Endodermal cell (in vitro differentiated cells): Measurements from ENCODE around the gene SLC26A1. TPM values are rescaled to one million over a fixed set of nuclear protein-coding genes. Genes with fewer than 3 reads are reported as not detected.

Experiments
- DNase-seq: peaks from one replicate; pipeline ENCODE4 v3.0.0-alpha.2; 2017
- H3K27ac ChIP-seq: 2 replicates; pipeline ENCODE4 v1.5.1; 2013; ENCODE audit warnings: mild to moderate bottlenecking, low read depth, low read length, moderate library complexity
- H3K27me3 ChIP-seq: 2 replicates; pipeline ENCODE4 v1.6.1; 2013; ENCODE audit warnings: mild to moderate bottlenecking, low read length, moderate library complexity; ENCODE audit not compliant: insufficient read depth, control insufficient read depth, poor library complexity, severe bottlenecking
- H3K36me3 ChIP-seq: 2 replicates; pipeline ENCODE4 v1.7.0; 2013; ENCODE audit warnings: mild to moderate bottlenecking, low read length, moderate library complexity; ENCODE audit not compliant: control insufficient read depth, insufficient read depth
- H3K4me1 ChIP-seq: one replicate; pipeline ENCODE4 v1.7.0; 2013; ENCODE audit warnings: low read length; ENCODE audit not compliant: control insufficient read depth, insufficient read depth
- H3K4me3 ChIP-seq: 2 replicates; pipeline ENCODE4 v1.5.1; 2013; ENCODE audit warnings: mild to moderate bottlenecking, low read length, moderate library complexity
- H3K9ac ChIP-seq: 2 replicates; pipeline ENCODE4 v1.6.1; 2013; ENCODE audit warnings: mild to moderate bottlenecking, low read length, moderate library complexity; ENCODE audit not compliant: poor library complexity, severe bottlenecking; ENCODE audit errors: extremely low read depth
- H3K9me3 ChIP-seq: 2 replicates; pipeline ENCODE4 v1.6.1; 2013; ENCODE audit warnings: mild to moderate bottlenecking, low read length, moderate library complexity; ENCODE audit not compliant: control insufficient read depth
- H3K27ac Mint-ChIP-seq: 2 replicates; pipeline ENCODE4 v1.8.0; 2020; ENCODE audit warnings: mixed read lengths
- H3K27me3 Mint-ChIP-seq: 2 replicates; pipeline ENCODE4 v1.8.0; 2021; ENCODE audit warnings: mild to moderate bottlenecking, mixed read lengths; ENCODE audit not compliant: insufficient read depth
- H3K36me3 Mint-ChIP-seq: 2 replicates; pipeline ENCODE4 v1.8.0; 2020; ENCODE audit warnings: low read depth, mixed read lengths
- H3K4me1 Mint-ChIP-seq: 2 replicates; pipeline ENCODE4 v1.8.0; 2020; ENCODE audit warnings: mixed read lengths
- H3K4me3 Mint-ChIP-seq: 2 replicates; pipeline ENCODE4 v1.8.0; 2020; ENCODE audit warnings: mild to moderate bottlenecking, moderate library complexity, mixed read lengths
- H3K9me3 Mint-ChIP-seq: 2 replicates; pipeline ENCODE4 v1.8.0; 2020; ENCODE audit warnings: mild to moderate bottlenecking, mixed read lengths
- CTCF ChIP-seq: fragments of 200-600 bp; sonication (generic); conservative IDR thresholded peaks from 2 replicates; pipeline ENCODE4 v1.5.0; 2021; ENCODE audit warnings: antibody characterized with exemption, mild to moderate bottlenecking
- WGBS, 2 experiments: methylation state at CpG; one replicate each; pipeline versions ENCODE4 v1.1.5 to v1.1.7; 2013; ENCODE audit warnings: missing lambda C conversion rate in 2 of 2, mixed read lengths in 1 of 2; ENCODE audit not compliant: insufficient coverage in 1 of 2, insufficient read length in 1 of 2; 5-methylcytosine and 5-hydroxymethylcytosine counted together
- total RNA-seq, 2 donors: library from RNA; stranded (reverse); fragmentation: NEBNext Ultra II Directional in 1 of 2; extraction: Animal tissue kit (Norgen Biotek cat#: 25700) in 1 of 2; gene quantifications; 2 replicates in 1 of 2; 3 replicates in 1 of 2; pipeline ENCODE4 v1.2.1, GENCODE V29; 2021

SLC26A1 gene
- total RNA-seq, 2 donors from 2014 or later, result 0.55 to 1.0 TPM

DNA sequence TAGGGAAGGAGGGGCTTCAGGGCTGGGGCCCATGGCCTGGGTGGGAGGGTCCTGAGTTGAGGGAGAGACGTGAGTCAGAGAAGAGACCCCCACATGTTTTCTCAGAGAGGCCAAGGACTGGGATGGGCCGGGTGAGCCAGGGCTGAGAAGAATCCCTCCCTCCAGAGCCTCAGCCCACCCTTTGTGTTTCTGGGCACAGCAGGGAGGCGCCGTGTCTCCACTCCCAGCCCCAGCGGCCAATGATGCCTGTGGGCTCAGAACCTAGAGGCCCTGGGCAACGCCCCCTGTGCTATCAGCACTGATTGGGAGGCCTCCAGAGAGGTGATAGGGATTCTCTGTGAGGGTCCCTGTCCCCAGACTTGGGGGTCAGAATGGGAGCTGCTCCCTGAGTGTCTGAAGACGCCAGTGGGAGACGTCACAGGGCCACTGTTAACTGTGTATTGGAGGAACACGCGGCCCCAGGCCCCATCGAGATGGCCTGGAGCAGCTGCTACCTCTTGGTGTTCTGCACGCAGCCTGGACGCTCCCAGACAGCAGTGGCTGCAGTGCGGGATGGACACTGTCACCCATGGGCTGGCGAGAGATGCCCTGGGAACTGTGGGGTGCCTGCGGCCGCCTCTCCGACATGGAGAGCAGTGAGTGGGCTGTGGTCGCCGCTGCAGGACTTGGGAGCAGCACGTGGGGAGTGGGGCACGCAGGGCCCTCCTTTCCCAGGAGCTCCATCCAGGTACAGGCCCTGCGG is 26.7 kb upstream of the SLC26A1 start:
- peaks cover 12% of the 10 kb centered on the region for H3K4me1 Mint-ChIP-seq
- Histone ChIP-seq H3K9me3 (no peaks in the 10 kb centered on the region), H3K9ac (no peak overlapping the region), H3K27me3 (no peaks in the 10 kb centered on the region), H3K27ac (no peak overlapping the region), H3K4me3 (no peak overlapping the region), H3K4me1 (peaks cover 15% of the 10 kb centered on the region), H3K36me3 (no peaks in the 10 kb centered on the region)
- peak overlapping the region; percentile 9 for H3K4me3 Mint-ChIP-seq
- H3K27me3 Mint-ChIP-seq, result no peaks in the 10 kb centered on the region
- DNase-seq, result peak; percentile 85
- H3K27ac Mint-ChIP-seq, result peak overlapping the region; percentile 13
- TF ChIP-seq CTCF, result no peak
- peaks cover 8% of the 10 kb centered on the region for H3K36me3 Mint-ChIP-seq
- WGBS, 2 experiments, result 78 to 83% methylated on average over 15 to 23 of the region's 23 CpGs
- no peaks in the 10 kb centered on the region for H3K9me3 Mint-ChIP-seq

- Histone ChIP-seq H3K27ac (no peak overlapping the region), H3K4me3 (no peak overlapping the region), H3K4me1 (peaks cover 15% of the 10 kb centered on the region), H3K9me3 (no peaks in the 10 kb centered on the region), H3K36me3 (peaks cover under 1% of the 10 kb centered on the region), H3K9ac (peak overlapping the region; percentile 11), H3K27me3 (no peaks in the 10 kb centered on the region)
- Mint-ChIP-seq H3K27ac (peak overlapping the region; percentile 58), H3K4me1 (peaks cover 12% of the 10 kb centered on the region), H3K27me3 (no peaks in the 10 kb centered on the region), H3K9me3 (no peaks in the 10 kb centered on the region), H3K36me3 (peaks cover 5% of the 10 kb centered on the region), H3K4me3 (peak overlapping the region; percentile 9)
- WGBS, 2 experiments, result 77% methylated on average over 9 of the region's 9 CpGs; no CpG with 5 or more reads in 1 of the 2 experiments
- no peak for DNase-seq
- no peak for TF ChIP-seq CTCF
Observed at GRCh38 chr4:1019320-1019719, 26.1 kb upstream of the SLC26A1 start.

DNA sequence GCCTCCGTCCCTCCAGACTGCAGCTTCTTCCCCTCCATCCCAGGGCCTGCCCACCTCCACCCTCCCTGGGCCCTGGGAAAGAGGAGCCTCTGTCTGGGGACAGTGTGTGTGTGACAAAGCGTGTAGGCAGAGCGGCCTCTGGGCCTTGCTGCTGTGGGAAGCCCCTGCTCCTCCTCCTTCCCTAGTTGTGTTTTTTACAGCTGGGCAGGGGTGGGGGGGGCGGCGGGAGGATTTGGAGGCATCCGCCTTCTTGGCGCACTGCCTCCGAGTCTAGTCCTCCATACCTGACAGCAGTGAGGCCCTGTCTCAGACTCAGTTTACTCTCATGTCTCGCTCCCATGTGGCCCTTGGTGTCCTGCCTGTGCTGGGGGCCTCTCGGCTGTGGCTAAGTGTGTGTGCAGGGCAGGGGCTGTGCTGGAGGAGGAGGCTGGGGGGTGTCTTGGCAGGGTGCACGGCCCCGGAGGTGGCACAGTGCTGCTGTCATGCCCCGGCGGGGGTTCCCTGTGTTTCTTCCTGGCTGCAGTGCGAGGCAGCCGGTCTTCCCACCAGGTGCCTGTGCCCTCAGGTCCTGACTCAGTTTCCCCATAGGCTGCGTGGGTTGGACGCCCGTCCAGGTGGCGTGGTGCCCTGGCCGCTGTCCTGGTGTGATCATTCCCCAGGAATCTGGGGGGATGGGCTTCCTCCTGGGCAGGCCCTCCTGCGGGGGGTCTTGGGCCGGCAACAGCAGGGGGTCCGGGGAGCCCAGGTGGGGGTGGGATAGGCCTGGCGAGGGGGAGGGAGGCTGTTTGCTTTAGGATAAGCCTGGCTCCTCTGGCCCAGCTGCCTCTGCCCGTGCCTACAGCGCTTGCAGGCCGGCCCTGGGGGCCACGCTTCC is 25.2 kb upstream of the SLC26A1 start:
- H3K9me3 Mint-ChIP-seq, result no peaks in the 10 kb centered on the region
- Histone ChIP-seq H3K4me1 (peaks cover 15% of the 10 kb centered on the region), H3K36me3 (peaks cover 8% of the 10 kb centered on the region), H3K9ac (no peak overlapping the region), H3K9me3 (no peaks in the 10 kb centered on the region), H3K27me3 (no peaks in the 10 kb centered on the region), H3K27ac (no peak overlapping the region), H3K4me3 (no peak overlapping the region)
- peaks cover 12% of the 10 kb centered on the region for H3K4me1 Mint-ChIP-seq
- peak overlapping the region; percentile 55 for H3K27ac Mint-ChIP-seq
- peaks cover 8% of the 10 kb centered on the region for H3K36me3 Mint-ChIP-seq
- 87 to 90% methylated on average over 11 to 29 of the region's 29 CpGs for WGBS, 2 experiments
- no peak overlapping the region for H3K4me3 Mint-ChIP-seq
- no peaks in the 10 kb centered on the region for H3K27me3 Mint-ChIP-seq
- no peak for DNase-seq
- TF ChIP-seq CTCF, result no peak
